ENCODE measurements around the gene DIRAS3.

- TF ChIP-seq CTCF (IDR thresholded peaks at IDR 0.05; ENCODE audit: poor library complexity, severe bottlenecking), result no peak
- TF ChIP-seq MXI1 (conservative IDR thresholded peaks at IDR 0.05; ENCODE audit: poor library complexity, severe bottlenecking), result no peak
- TF ChIP-seq TAF1 (IDR thresholded peaks at IDR 0.05; ENCODE audit: low read depth), result no peak
- no peak for TF ChIP-seq POLR2AphosphoS5 (IDR thresholded peaks at IDR 0.05)
- TF ChIP-seq EP300 (conservative IDR thresholded peaks at IDR 0.05; ENCODE audit: poor library complexity, severe bottlenecking), result no peak
- TF ChIP-seq SMC3 (conservative IDR thresholded peaks at IDR 0.05; ENCODE audit: poor library complexity), result no peak
- no peak for TF ChIP-seq EZH2 (IDR thresholded peaks at IDR 0.05; ENCODE audit: borderline replicate concordance, insufficient read depth, low read length, poor library complexity, severe bottlenecking)
Measured at GRCh38 chr1:68029444-68029843, 21.0 kb downstream of the DIRAS3 start.
